Stimulated activated CD8-positive, alpha-beta memory T cell treated with anti-CD3 and anti-CD28 coated beads, Interleukin-15, amount 100 ng/mL, for 4 hours (primary cell): ENCODE results near the gene KCNQ5.

Experiments
- DNase-seq, 2 donors: peaks; one replicate each; pipeline ENCODE4 v3.0.0-alpha.2; 2020; ENCODE audit warnings: low read depth in 2 of 2

The KCNQ5 gene

DNA sequence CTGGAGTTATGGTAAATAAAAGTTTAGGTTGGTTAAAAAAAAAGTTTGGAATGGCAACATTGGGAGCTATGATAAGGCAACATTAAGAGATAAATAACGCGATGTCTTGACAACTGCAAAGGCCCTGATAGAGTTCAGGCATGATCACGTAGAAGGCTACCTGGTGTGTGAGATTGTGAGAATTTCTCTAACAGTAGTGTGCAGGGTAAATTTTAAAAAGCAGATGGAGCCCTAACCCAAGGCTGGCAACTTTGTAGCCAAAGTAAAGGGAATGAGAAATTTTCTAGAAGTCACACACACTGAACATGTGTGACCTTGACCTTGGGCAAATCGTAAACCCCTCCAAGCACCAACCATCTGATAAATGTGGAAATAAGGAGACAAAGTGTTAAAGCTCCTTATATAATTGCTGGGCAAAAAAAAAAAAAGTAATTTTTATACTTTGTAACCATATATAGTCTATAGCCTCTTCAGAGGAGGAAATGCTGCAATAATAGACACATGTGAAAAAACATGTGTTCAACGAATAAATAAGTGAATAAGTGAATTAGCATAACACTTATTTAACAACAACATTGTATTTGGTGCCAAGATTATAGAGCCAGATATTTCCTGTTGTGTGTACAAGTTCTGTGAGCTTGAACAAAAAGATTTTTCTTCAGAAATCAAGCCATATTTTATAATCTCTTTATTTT is 18.2 kb downstream of the KCNQ5 start:
- no peak for DNase-seq

DNA sequence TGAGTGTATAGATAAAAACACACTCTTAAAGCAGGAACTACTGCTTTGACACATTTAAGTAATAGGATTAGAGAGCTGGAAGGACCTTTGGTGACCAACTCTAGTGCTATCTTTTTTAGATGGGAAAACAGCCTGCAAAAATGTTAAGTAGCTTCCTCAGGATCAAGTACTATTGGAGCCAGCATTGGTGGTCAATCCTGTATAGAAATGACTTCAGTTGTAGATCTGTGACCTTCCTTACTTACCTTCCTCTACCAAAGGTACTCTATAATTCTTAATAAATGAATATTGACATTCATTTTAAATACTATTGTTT is 18.7 kb downstream of the KCNQ5 start:
- no peak for DNase-seq

DNA sequence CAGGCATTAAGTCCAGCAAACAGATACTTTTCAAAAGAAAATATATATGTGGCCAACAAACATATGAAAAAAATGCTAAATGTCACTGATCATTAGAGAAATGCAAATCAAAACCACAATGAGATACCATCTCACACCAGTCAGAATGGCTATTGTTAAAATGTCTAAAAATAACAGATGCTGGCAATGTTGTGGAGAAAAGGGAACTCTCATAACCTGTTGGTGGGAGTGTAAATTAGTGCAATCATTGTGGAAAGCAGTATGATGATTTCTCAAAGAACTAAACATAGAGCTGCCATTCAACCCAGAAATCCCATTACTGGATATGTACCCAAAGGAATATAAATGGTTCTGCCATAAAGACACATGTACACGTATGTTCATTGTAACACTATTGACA is 20.6 kb downstream of the KCNQ5 start:
- no peak for DNase-seq

DNA sequence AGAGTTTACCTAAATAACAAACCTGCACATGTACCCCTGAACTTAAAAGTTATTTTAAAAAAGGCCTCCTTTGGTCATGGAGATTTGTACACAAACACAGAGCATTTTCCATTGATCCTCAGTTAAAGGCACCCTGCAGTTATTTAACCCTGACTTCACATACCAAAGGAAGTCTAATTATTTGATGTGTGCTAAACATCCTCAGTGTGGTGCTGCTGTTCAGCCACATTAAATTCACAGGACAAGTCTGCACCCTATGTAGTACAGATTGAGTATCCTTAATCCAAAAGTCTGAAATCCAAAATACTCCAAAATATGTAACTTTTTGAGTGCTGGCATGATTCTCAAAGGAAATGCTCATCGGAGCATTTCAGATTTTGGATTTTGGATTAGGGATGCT is 21.4 kb downstream of the KCNQ5 start:
- no peak for DNase-seq

DNA sequence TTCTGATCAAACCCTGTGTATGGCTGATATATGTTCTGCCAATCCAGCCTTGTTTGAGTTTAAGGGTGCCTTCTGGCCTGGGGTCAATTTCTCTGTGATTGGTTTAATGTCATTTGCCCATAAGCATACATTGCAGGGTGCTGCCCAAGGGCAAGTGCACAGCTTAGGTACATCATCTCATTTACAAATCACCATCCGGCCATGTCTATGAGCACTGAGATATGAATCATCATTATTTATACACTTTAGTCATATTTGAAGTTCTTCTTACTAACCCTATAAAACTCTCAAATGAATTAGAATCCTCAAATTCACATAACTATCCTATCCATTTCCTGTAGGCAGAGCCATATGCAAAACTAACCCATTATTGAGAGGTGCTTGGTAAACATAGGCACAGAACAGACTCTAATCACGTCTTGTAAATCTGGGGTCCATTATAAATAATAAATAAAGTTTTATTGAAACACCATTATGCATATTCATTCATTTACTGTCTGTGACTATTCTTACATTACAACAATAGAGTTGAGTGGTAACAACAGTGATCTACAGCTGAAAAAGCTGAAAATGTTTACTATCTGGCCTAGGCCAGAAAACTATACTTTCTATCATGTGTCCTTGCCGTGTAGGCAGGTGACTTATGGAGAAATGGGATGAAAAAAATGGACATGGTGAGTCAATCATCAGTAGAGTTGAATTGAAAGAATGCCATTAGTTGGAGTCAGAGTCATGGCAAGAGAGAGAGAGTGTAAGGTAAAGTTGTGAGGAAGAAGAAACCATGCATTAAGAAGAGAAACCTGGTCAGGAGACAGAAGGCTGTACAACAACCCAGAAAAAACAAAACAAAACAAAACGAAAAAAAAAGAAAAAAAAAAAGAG is 25.0 kb downstream of the KCNQ5 start:
- no peak for DNase-seq

DNA sequence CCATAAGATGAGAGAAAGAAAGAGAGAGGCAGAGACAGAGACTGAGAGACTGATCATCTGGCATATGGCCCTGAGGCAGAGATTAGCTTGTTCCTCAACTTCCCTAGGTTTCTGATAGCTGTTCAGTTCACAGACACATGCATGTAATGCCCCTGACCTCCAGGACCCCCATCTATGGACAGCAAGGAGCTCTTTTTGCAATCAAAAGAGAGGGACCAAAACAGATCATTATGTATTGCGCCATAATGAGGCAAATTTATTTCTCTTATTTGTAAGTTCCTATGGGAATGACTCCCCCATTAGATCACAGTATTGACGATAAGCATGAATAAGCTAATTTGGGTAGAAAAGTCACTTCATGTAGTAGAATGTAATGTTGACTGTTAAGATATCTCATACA is 25.6 kb downstream of the KCNQ5 start:
- no peak for DNase-seq

DNA sequence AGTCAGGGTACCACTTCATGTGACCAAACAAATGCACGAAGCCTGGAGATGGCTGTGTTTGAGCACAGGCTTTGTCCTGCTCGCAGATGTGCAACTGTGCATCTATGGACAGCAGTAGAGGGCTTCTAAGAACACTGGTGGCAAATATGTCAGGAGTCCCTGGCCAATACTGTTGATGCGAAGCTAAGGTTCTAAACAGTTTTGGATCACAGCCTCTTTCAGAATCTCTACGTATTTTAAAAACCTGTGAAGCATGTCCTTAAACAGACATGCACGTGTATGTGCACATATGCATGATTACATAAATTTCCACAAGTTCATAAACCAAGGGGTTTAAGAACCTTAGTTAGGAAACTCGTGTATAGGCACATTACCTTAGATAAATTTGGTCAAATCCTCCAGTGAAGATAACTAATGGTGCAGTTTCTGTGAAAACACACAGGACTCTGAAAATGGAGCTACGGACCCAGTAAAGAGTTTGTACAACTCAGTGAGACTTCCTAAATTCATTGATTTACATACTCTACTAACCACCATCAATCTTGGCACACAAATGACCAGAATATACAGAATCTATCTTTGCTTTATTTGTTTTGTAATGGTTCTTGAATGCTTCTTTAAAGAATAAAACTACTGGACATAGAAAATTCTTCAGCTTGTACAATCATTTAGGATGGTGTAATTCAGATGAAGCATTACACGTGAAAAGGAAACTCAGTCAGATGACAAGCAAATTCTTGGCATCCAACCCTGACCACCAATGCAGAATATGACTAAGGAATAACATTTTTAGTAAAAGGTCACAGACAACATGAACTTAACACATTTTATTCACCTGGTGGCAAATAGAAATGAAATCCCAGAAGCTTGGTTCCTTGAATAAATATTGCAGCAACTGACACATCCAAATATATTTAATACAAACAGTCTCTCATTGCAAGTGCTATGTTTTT is 27.4 kb downstream of the KCNQ5 start:
- DNase-seq, result no peak

DNA sequence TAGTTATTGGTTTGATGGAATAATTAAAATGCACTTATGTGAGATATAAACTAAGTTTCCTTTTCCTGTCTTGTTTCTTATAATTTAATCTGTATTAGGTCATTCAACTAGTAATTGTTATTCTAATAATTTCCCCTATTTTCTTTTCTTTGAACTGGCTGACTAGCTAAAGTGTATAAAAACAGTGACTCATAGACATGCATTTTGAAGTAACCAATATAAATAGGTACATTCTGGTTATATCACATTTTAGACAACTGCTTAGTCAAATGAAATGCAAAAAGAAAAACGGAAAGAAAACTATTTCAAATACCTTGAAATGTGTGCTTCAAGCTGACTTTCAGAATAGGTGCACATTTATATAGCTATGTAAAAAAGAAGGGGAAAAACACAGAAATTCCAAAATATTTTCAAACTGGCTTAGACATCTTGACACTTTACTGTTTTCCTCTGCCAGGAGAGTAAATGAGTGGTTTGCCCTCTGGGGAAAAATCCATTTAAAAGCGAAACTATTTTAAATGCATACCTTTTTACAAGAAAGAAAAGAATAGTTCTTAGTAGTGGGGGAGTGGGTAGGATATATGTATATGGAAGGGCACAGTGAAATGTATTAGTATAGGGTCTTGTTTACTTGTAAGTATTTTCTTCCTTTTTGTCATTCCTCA is 28.3 kb downstream of the KCNQ5 start:
- DNase-seq, result no peak

DNA sequence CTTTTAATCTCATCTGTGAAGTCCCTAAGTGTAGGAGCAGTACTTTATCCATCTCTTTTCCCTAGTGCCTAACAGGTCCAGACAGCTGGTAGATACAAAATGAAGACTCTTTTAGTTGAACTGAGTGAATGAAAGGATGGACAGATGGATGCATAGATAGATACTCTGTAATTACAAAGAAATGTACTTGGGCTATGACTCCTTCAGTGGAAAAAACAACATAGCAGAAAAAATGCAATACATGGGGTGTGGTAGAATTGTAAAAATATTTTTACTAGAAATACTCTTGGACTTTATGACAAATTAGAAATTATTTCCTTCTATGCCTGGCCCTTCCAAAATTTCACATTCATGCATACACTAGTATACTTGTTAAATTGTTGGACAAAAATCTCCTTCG is 29.3 kb downstream of the KCNQ5 start:
- DNase-seq, result no peak

DNA sequence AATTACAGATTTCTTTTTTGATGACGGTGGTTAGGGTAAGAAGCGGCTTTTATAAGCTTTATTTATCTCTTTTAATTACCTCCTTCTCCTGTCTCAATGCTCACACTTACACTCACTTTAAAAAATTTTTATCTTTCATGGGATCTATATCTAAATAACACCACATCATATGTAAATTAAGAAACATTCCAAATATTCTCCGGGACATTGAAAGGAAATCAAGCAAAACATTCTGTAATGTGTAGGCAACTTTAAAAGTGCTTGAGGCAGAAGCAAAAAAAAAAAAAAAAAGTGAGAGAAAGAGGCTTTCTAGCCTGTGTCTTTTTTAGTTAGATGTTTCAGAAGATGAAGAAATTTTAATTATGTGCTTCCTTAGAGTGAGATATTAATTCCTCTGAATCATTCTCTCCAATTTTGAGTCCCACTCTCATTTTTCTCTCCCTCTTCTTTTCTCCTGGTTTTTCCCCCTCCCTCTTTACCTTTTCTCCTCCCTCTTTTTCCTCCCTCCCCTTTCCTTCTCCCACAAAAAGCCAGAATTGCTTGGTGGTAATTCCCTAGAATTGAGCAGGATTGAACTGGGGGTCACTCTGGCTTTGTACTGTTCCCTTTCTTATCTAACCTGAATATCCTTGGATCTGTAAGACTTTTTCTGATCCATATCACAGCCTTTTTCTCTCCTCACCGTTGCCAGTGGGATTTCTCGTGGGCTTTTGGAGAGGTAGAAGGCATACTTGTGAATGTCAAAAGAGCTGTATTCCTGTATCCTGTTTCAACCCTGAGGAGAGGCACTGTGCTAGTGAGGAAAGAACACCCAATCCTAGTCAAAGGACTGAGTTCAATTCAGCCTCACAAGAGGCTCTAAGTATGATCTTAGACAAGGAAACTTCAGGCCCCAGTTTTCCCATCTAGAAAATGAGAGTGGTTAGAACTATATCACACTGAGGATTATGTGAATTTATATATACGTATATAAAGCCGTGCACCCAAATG is 30.4 kb downstream of the KCNQ5 start:
- no peak for DNase-seq

DNA sequence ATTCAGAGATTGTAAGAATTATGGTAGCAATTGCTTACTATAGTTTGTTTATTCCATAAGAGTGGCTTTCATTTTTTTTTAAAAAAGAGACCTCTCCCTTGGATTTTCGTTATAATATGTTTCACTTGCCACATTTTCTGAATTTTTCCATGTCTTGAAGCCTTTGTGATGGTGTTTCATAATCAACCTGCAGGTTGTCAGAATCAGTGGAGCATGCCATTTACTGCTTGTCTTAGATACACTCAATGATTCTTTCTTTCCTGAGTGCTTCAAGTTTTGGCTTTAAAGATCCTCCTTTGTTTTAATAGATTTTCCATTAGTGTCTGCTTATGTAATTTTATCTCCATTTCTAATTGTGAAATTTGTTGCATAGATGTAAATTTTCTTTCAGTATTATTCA is 31.2 kb downstream of the KCNQ5 start:
- DNase-seq, result no peak

DNA sequence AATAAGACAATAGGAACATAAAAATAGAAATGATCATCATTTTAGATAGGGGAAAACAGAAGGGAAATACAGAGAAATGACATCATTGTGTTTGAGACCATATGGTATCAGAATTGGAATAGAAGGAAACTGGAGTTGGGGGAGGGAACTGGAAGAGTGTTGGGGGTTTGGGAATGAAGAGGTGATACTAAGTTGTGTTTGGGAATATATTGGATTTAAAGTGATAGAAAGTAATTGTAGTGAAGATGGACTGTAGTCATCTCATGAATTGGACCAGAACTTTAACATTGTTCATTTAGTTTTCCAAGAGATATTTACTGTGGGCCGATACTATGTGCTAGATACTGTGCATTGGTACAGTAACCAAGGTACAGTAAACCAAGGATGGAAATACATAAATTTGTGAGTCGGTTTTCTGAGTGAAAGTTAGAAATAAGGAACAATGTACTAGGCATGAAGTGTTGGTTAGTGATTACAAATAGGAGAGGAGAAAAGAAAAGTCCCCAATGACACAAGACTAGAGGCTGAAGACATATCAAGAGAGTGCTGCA is 32.3 kb downstream of the KCNQ5 start:
- no peak for DNase-seq

DNA sequence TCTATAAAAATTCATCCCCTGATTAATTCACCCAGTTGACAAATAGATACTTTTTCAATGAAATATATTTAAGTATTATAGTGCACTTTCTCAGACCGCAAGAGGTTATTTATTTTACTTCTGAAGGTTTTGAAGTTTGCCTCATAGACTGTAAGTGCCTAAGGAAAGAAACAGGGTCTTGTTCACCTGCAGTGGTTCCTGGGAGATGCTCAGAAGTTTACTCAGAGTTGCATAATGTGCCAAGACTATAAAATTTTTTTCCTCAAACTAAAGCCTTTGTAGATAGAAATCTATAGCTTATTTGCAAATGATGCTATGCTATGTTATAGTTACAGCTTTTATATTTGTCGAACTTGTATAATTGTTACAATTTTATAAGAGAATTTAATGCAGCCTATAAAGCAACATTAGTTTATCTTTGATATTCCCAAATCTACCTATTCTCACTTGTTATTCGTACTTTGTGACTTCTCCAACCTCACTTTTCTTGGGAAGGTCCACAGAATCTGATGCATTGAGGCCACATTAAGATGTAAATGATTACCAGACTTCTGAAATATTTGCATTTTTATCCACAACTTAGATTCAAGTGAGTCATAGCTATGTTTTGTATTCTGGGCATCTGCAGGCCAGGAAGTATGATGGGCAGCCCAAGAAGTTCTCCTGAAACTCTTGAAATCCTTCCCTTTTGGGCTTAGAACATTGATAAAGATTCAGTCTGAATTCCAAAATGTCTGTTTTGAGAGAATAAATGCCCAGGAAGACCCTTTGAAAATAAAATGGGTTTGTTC is 35.7 kb downstream of the KCNQ5 start:
- DNase-seq, result no peak

DNA sequence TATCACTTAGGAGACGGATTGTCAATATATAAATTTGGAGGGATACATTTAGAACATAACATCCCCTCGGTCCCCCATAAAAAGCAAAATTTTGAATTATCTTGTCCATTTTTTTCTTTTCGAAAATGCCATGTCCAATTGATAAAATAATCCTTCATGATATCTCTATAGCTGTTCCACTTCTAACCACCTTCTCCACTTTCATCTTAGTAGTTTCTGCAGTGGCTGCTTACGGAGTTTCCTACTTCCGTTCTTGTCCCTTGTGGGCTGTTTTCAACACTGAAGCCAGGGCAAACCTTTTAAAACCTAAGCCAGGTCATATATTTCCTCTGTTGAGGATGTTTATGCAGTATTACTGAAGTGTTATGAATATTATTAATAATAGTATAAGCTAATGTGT is 37.9 kb downstream of the KCNQ5 start:
- no peak for DNase-seq

DNA sequence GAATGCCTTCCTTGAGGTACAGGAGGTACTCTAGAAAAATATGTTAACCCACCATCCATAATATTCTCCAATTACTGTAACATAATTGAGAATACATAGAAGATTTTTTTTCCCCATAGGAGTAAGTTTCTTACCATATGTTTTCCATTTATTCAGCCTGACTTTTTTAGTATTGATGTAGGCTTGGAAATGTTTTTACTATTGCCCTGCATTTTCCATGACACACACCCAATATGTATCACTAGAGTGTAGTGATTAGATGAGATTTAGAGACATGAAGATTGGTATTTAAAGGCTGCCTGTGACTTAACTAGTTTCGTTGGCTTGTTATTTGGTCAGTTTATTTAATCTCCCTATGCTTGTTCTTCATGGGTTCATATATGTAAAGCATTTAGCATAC is 39.5 kb downstream of the KCNQ5 start:
- no peak for DNase-seq

DNA sequence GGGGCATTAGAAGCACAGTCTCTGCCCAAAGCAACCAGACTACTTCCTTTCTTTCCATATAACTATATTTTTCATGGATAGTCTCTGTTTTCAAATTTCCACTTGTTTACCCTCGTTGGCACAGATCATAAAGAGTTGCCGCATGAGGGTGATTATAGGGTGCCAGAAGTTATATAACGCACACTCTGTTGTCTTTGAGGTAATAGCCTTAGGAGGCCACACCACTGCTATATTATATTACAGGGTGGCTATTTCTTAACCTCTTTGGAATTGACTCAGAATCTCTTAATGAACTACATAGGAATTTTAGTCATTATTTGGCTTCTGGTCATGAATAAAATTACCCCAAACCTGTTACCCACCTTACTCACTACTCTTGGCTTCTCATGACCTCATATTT is 43.7 kb downstream of the KCNQ5 start:
- no peak for DNase-seq

DNA sequence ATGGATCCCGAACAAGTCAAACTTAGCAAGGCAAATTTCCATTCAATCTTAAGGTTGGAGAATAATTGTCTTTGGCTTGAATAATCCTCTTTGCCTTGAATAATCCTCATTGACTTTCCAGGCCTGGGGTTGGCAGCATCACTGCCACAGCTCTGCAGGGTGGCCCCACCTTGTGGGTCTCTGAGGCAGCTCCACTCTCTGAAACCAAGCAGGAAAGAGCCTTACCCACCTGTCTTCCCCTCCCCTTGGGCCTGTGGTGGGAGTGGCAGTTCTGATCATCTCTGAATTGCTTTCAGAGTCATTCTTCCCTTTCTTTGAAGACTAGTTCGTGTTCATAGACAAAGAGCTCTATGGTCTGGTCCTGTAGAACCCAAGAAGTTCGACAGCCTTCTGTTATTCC is 47.5 kb downstream of the KCNQ5 start:
- no peak for DNase-seq

DNA sequence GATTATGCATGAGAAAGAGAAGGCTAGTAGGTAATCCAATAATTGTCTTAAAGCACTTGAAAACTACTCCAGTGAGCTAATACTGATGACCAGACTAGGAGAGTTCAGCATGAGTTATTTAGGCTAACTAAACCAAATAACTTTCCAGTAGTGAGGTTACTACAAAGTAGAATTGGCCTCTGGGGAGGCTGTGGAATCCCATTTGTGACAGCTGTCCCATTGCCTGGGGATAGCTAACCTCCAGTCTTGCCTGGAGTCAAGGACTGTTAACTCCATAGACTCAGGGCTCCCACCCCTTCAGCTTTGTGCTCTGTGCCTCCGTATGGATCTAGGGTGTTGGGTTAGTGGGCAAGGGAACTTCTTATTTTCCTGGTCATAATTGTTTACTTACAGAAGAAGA is 51.0 kb downstream of the KCNQ5 start:
- no peak for DNase-seq

DNA sequence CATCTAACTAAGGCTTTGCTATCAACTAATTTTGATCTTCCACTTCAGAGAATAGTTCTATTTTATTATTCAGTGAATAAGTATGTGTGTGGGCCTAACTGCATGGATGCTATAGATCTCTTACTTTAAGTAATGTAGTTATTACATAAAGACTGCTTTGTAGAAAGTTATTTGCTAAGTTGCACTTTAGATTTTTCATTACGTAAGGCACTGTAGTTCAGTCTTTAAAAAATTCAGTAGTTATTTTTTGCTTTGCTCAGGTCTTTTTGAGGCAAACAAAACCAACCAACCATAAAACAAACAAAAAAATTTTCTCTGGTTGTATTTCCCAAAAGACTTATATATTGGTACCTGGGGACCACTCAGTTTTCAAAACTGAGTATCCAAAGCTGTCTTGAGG is 53.0 kb downstream of the KCNQ5 start:
- no peak for DNase-seq

DNA sequence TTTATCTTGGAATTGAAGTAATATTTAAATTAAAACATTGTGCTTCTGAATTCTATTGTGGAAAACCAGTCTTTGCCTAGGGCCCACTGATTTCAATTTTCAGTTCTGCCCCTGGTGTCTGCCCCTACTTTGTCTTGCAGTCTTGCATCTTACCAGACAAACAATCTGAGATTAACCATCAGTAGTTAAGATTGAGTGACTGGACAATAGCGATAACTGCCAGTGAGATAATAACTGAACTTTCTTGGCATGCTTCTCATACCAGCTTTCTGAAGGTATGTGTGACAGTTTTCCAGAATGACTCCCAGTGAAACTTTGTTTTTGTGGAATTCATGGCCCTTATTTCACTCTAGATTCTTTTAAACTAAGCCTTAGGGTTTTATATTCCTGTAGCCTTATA is 53.5 kb downstream of the KCNQ5 start:
- no peak for DNase-seq
